GM21723 (cell line): Measurements from ENCODE around the gene LCK.
A peak's percentile ranks its signal among the peaks of the same experiment; 100 is the strongest.

Experiments used
- ATAC-seq: cut with Tn5 transposase; IDR thresholded peaks from one replicate; pipeline ENCODE4 v1.9.1; 2021; ENCODE audit warnings: mild to moderate bottlenecking, moderate library complexity; ENCODE audit not compliant: unreplicated experiment

The LCK gene

GRCh38 chr1:32250893-32251716 lies at the start of gene LCK:
Gene LCK, plus strand, starts transcription at chr1:32251265. Its CDS starts 23,065 bp downstream, at chr1:32274330.
- ATAC-seq, result no peak

DNA sequence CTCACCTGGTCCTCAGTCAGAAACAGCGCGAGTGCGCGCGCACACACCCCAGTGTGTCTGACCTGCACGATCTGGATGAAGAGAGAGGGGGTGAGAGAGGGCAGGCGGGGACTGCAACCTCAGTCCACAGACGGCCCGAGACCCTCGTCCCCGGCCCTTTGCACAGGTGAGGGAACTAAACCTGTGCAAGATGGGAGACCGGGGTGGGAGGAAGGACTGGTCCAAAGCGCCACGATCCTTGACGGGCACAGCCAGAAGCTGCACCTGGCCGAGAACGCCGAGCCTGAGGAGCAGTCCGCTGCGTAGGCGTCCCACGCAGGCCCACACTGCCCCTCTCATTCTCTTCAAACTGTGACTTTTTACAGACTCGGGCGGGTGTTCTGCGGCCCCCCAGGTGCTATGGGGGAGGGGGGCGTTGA lies 46.1 kb upstream of the LCK start:
- ATAC-seq, result no peak

GRCh38 chr1:32205401-32206370 lies 45.4 kb upstream of the LCK start, which contains the start of gene IQCC:
Gene IQCC, plus strand, starts transcription at chr1:32205671. Its CDS starts 11 bp downstream, at chr1:32205682.
- ATAC-seq, result peak; percentile 34

DNA sequence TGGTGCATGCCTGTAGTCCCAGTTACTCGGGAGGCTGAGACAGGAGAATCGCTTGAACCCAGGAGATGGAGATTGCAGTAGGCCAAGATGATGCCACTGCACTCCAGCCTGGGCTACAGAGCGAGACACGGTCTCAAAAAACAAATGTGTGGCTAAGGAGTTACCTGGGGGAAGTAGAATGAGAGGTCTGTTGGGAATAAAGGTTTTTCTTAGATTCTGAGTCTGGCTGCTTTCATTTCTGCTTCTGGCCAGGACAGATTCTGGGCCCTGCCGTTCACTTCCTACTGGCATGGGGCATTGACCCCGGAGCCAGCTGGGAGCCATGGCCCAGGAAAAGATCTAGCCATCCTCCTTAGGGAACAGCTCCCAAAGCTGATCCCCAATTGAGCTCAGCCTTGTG lies 42.6 kb upstream of the LCK start:
- ATAC-seq, result no peak

GRCh38 chr1:32208891-32209328 lies 42.2 kb upstream of the LCK start, which contains the start of gene DCDC2B:
Gene DCDC2B, plus strand, starts transcription at chr1:32209089. Its CDS starts 5 bp downstream, at chr1:32209094.
- no peak for ATAC-seq

DNA sequence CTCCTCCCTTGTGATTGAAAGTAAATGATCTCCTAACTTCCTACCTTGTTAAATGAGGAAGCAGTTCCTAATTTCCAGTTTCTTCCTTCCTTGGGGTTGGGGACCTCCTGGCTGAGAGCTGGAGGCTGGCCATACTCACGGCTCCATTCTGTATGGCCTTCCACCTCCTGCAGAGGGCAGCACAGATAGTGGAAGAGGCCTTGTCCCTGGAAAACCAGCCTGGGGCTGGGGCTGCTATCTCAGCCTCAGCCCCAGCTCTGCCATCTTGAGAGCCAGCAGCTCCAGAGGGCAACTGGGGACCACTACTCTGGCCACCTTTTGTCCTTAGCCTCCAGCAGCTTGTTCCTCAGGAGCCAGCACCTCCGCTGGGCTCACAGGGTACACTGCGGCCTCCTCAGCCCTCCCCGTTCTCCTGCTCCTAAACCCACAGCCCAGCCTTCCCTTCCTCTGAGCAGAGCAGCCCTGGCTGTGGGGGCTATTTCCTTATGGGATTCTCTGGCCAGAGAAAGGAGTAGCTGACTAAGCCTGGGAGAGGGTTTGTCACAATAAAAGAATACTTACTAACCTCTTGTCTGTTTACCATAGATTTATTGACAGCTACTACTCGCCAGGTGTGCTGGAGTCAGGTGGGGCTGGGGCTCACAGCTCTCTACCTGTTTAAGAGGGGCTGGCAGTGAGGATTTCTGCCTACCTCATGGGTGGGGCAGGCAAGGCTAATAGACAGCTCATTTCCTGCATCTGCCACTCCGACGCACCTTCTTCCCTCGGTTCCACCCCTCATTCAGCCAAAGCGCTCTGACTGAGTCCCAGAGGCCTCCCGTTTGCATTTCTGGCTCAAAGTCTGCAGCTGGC lies 35.2 kb upstream of the LCK start:
- peak; percentile 51 for ATAC-seq

- ATAC-seq, result no peak
Observed at GRCh38 chr1:32216566-32216965, 34.5 kb upstream of the LCK start.

- ATAC-seq, result no peak
Observed at GRCh38 chr1:32219022-32219421, 32.0 kb upstream of the LCK start.

- ATAC-seq, result no peak
Observed at GRCh38 chr1:32220746-32221580, 30.1 kb upstream of the LCK start.

GRCh38 chr1:32221581-32221979 lies 29.5 kb upstream of the LCK start:
- ATAC-seq, result no peak

DNA sequence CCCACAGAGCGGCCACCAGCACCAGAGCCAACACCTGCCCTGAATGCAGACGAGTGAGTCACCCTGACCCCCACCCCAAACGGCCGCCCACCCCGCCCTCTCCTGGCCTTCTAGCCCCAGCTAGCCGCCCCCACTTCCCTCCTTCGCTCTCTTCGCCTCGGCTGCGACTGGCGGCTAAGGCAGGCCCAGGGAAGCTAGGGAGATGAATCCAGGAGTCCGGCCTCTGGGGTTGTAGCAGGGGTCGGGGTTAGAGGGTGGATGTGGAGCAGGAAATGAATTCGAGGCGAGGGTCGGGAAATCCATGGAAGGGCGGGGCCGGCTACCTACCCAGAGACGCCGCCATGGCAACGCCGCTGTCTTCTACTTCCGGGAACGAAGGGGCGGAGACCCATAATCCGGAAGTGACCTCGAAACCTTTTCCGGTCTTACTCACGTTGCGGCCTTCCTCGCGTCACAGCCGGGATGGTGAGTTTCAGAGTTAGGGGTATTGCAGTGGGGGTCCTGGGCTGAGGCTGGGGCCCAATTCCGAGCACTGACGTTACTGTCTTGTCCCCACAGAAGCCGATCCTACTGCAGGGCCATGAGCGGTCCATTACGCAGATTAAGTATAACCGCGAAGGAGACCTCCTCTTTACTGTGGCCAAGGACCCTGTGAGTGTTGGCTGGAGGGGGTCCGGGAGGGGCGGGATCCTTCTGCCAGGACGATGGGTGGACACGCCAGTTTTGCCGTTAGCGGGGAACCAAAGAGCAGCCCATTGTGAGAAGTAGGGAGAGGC lies 28.9 kb upstream of the LCK start, which contains the start of the genes EIF3I and TMEM234:
TSS of gene EIF3I (plus strand) at position 428 of the 776 bp plus-strand sequence. CDS start at position 463, 35 bp downstream.
TSS of gene TMEM234 (minus strand) at position 374 of the 776 bp plus-strand sequence. CDS start at position 343, 31 bp downstream.
- peak; percentile 90 for ATAC-seq

DNA sequence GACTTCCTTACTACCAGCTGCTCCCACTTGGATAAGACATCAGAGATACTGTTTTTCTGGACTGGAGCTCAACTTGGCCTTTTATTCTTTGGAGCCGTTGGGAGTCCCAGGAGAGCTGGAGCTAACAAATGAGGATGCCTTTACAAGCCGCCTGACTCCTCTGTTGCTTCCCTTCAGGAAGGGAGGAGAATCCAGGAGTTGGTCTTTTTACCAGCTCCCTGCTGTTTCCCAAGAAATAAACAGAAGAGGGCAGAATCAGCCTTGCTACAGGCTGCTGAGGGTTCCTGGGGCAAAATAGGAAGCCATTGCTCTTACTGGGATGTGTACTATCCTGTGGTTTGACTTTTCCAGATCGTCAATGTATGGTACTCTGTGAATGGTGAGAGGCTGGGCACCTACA lies 27.4 kb upstream of the LCK start:
- no peak for ATAC-seq

- no peak for ATAC-seq
Observed at GRCh38 chr1:32224285-32224684, 26.8 kb upstream of the LCK start.

DNA sequence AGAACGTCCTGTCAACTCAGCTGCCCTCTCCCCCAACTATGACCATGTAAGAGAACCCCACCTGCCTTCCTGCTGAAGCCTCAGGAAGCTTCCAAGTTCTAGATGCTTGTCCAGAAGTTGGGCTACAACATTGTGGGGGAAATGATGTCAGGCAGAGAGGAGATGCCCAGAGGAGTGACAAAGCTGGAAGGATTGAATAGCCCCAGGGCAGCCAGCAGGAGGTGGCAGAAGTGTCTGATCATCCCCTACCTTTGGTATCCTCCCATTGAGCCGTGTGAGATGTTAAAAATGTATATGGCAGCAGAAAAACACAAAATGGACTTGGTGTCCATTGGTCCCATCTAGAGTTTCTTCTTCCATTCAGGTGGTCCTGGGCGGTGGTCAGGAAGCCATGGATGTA lies 22.3 kb upstream of the LCK start:
- ATAC-seq, result no peak

DNA sequence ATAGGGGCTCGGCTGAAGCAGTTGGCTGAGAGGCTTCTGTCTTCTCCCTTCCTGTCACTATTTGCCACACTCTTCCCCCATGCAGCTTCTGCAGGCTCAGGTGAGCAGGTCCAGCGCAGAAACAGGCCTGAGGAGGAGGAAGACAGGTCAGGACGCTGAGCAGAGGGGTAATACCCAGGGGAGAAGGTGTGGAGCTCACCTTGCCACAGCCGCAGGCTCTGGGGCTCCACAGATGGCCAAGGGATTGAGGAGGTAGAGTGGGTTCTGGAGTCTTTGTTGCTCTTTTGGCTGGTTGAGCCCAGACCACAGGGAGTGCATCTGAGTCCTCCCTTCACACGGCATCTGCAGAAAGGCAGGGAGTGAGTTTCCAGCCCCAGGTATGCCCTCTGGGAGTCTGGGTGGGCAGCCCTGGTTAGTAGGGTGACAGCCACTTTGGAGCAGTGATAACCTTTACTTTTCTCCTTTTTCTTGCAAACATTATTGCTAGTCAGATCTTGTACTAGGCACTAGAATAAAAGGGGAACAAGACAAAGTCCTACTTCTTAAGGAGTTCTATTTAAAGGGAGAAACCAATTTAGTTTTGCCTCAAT lies 19.1 kb upstream of the LCK start:
- no peak for ATAC-seq

DNA sequence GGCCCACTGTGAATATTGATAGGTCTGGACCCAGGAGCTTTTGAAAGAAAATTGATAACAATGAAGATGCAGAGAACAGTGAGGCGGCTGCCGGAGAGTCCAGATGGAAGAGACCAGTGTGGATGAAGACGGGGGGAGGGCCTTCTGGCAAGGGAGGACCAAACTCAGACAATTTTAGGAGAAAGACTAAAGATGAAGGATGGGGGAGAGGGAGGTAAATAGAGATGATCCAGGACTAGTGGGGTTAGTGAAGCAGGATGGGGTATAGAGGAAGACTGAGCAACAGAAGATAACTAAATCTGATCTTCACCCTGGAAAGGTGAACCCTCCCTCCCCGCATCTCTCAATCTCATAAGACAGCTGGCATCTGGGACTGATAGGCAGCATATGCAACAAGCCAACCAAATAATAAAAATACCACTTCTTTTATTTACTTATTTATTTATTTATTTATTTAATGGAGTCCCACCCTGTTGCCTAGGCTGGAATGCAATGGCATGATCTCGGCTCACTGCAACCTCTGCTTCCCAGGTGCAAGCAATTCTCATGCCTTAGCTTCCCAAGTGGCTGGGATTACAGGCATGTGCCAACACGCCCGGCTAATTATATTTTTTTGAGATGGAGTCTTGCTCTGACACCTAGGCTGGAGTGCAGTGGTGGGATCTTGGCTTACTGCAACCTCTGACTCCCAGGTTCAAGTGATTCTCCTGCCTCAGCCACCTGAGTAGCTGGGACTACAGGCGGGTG lies 18.3 kb upstream of the LCK start:
- no peak for ATAC-seq

DNA sequence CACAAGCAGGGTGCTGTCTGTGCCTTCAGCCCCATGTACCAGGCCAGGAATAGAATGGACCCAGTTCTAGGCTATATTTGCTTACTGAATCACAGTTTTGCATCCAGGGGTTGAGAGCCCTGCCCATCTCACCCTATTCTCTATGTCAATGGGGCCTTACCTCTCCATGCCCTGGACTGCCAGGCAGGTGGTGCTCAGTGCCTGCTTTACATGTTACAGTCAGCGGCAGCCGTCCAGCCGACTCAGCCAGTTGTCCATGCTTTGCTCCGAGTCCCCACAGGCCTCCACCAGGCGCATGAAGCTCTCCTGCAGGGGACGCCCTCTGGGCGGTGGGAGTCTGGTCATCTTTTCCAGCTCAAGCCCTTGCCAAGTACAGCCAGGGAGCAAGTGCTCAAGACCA lies 16.3 kb upstream of the LCK start:
- no peak for ATAC-seq
